HuH-7 (cell line): Measurements from ENCODE around the gene F9.

Source experiments
- DNase-seq: peaks from one replicate; pipeline ENCODE4 v3.0.0; 2011; ENCODE audit warnings: low spot score

F9 gene

DNA sequence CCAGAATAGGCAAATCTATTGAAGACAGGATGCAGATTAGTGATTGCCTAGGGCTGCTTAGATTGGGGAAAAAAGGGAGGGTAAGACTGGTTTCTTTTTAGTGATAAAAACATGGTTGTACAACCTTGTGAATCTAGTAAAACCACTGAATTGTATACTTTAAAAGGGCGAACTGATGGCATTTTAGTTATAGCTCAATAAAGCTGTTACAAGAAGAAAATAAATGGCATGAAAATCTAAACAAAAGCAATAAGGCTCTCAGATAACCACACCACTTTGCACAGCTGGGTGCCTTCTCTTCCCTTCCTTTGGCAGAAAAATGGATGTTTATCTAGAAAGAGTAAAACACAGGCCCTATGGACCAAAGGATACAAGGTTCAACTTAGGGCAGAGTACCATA, 69.6 kb downstream of the F9 start:
- DNase-seq: no peak
